ENCODE data around the gene SHISA9. TPM values are rescaled to one million over a fixed set of nuclear protein-coding genes. Genes with fewer than 3 reads are reported as not detected.

The SHISA9 gene
- total RNA-seq, 1 experiment from 2014 or later, result not detected

DNA sequence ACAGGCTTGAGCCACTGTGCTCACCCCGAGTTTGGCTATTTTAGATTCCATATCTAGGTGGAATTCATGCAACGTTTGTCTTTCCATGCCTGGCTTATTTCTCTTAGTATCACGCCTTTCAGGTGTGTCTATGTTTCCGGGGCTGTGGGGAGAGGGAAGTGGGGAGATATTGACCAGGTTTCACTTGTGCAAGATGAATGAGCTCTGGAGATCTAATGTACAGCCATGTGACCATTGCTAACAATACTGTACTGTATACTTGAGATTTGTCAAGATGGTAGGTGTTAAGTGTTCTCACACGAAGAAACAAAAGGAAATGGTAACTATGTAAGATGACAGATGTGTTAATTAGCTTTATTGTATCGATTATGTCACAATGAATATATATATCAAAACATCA is 199.6 kb downstream of the SHISA9 start:
- ChIA-PET CTCF (no interaction called here), POLR2A (no interaction called here), RAD21 (ENCODE audit: low non-redundant PET in 1 of 2, low total read pairs in 2 of 2, uncharacterized antibody in 2 of 2, unreplicated experiment in 2 of 2) (no interaction called here)
- Histone ChIP-seq H3K9me3 (ENCODE audit: control insufficient read depth in 1 of 2, insufficient read depth in 1 of 2, low read depth in 1 of 2, low read length in 2 of 2) (no peaks in the 10 kb centered on the region), H3K9me2 (ENCODE audit: insufficient read depth) (no peaks in the 10 kb centered on the region), H3K4me2 (ENCODE audit: low read length) (no peak overlapping the region), H3K27me3 (ENCODE audit: insufficient read depth, low read length) (no peaks in the 10 kb centered on the region), H3K79me2 (ENCODE audit: insufficient read depth, low read length) (no peaks in the 10 kb centered on the region), H3K36me3 (ENCODE audit: control insufficient read depth in 1 of 2, insufficient read depth in 2 of 2, low read length in 2 of 2) (no peaks in the 10 kb centered on the region), H4K20me1 (ENCODE audit: insufficient read depth) (no peaks in the 10 kb centered on the region), H3K9ac (ENCODE audit: low read length) (no peak overlapping the region), H2AFZ (ENCODE audit: low read depth, low read length, poor library complexity, severe bottlenecking) (no peak overlapping the region), H3K4me3 (replicated peaks in 1 of 2; ENCODE audit: low read depth in 1 of 2, low read length in 2 of 2) (no peak overlapping the region), H3K4me1 (ENCODE audit: control insufficient read depth in 1 of 2, insufficient read depth in 2 of 2, low read length in 2 of 2) (no peaks in the 10 kb centered on the region), H3K27ac (ENCODE audit: low read depth, low read length) (no peak overlapping the region)
- no TSS peak for BruUV-seq (replicated peaks)
- TF ChIP-seq CBX3 (IDR thresholded peaks at IDR 0.05; ENCODE audit: low read depth) (no peak), CEBPB (IDR thresholded peaks at IDR 0.05; ENCODE audit: low read depth) (no peak), SRF (IDR thresholded peaks at IDR 0.05; ENCODE audit: low read depth) (no peak), YY1 (IDR thresholded peaks at IDR 0.05; ENCODE audit: extremely low read depth, insufficient replicate concordance, low read depth, low read length) (no peak), MAX (IDR thresholded peaks at IDR 0.05) (no peak), ATF3 (IDR thresholded peaks at IDR 0.05) (no peak), FOSL1 (IDR thresholded peaks at IDR 0.05; ENCODE audit: low read depth) (no peak), EZH2 (IDR thresholded peaks at IDR 0.05) (no peak), JUND (IDR thresholded peaks at IDR 0.05) (no peak)
- TF ChIP-seq, protein P1, sequence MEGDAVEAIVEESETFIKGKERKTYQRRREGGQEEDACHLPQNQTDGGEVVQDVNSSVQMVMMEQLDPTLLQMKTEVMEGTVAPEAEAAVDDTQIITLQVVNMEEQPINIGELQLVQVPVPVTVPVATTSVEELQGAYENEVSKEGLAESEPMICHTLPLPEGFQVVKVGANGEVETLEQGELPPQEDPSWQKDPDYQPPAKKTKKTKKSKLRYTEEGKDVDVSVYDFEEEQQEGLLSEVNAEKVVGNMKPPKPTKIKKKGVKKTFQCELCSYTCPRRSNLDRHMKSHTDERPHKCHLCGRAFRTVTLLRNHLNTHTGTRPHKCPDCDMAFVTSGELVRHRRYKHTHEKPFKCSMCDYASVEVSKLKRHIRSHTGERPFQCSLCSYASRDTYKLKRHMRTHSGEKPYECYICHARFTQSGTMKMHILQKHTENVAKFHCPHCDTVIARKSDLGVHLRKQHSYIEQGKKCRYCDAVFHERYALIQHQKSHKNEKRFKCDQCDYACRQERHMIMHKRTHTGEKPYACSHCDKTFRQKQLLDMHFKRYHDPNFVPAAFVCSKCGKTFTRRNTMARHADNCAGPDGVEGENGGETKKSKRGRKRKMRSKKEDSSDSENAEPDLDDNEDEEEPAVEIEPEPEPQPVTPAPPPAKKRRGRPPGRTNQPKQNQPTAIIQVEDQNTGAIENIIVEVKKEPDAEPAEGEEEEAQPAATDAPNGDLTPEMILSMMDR (IDR thresholded peaks at IDR 0.05 in 2 of 3, conservative IDR thresholded peaks at IDR 0.05 in 1 of 3; ENCODE audit: borderline replicate concordance in 1 of 3, insufficient read depth in 1 of 3, low read depth in 2 of 3, low read length in 2 of 3), result no peak
- intact Hi-C loops (cut with micrococcal nuclease), result no loop called here
- DNase-seq (ENCODE audit: low read depth, low spot score), result no peak
- ATAC-seq, result no peak
